IMR-90 (cell line): ENCODE measurements around the gene OSCAR. TPM values are rescaled to one million over a fixed set of nuclear protein-coding genes. Genes with fewer than 3 reads are reported as not detected.
A peak's percentile ranks its signal among the peaks of the same experiment; 100 is the strongest.

Experiments
- ATAC-seq: fragments of 200-7000 bp; cut with Tn5 transposase; 2 replicates; pipeline ENCODE4 v1.9.1; 2020; ENCODE audit warnings: low read depth, mild to moderate bottlenecking, moderate library complexity
- BruUV-seq: library from RNA; stranded (reverse); fragments of 400-500 nt; replicated peaks from 2 replicates; lab custom pipeline; 2021; lab: Mats Ljungman, UMichigan
- CTCF ChIA-PET: fragments of 300-600 bp; formaldehyde crosslinking; extraction: SDS; loops from one replicate; lab custom pipeline; 2021; ENCODE audit warnings: antibody characterized with exemption; lab: Yijun Ruan, JAX
- POLR2A ChIA-PET: fragments of 300-600 bp; sonication (Branson Sonifier 250); formaldehyde crosslinking; loops from one replicate; lab custom pipeline; 2022; ENCODE audit warnings: antibody characterized with exemption; ENCODE audit not compliant: unreplicated experiment; lab: Charles Lee
- DNase-seq: peaks from one replicate; pipeline ENCODE4 v3.0.0; 2013
- H2AFZ ChIP-seq: replicated peaks from 2 replicates; pipeline ENCODE3; 2013; ENCODE audit warnings: low read length, mild to moderate bottlenecking; ENCODE audit not compliant: poor library complexity
- H2AK5ac ChIP-seq: 2 replicates; pipeline ENCODE4 v1.6.1; 2013; ENCODE audit warnings: low read depth, low read length, inconsistent platforms
- H2AK9ac ChIP-seq: replicated peaks from 2 replicates; pipeline ENCODE3; 2013; ENCODE audit warnings: mild to moderate bottlenecking, low read depth, low read length, moderate library complexity; ENCODE audit not compliant: poor library complexity
- H2BK120ac ChIP-seq: 2 replicates; pipeline ENCODE4 v1.6.1; 2013; ENCODE audit warnings: low read depth, low read length, inconsistent platforms
- H2BK15ac ChIP-seq: 3 replicates; pipeline ENCODE4 v1.6.1; 2013; ENCODE audit warnings: low read depth, low read length, inconsistent platforms
- H2BK20ac ChIP-seq: 2 replicates; pipeline ENCODE4 v1.6.1; 2013; ENCODE audit warnings: low read depth, mild to moderate bottlenecking, inconsistent platforms, low read length, moderate library complexity
- H2BK5ac ChIP-seq: 2 replicates; pipeline ENCODE4 v1.6.1; 2013; ENCODE audit warnings: mild to moderate bottlenecking, low read depth, low read length, inconsistent platforms; ENCODE audit not compliant: poor library complexity, severe bottlenecking
- H3K14ac ChIP-seq: replicated peaks from 2 replicates; pipeline ENCODE4 v1.6.1; 2013; ENCODE audit warnings: low read depth, low read length, inconsistent platforms
- H3K18ac ChIP-seq: 2 replicates; pipeline ENCODE4 v1.6.1; 2013; ENCODE audit warnings: low read depth, low read length, control low read depth
- H3K23ac ChIP-seq: 2 replicates; pipeline ENCODE4 v1.6.1; 2013; ENCODE audit warnings: low read depth, low read length, inconsistent platforms
- H3K27ac ChIP-seq: 2 replicates; pipeline ENCODE4 v1.5.1; 2013; ENCODE audit warnings: mild to moderate bottlenecking, control low read depth, low read length; ENCODE audit not compliant: insufficient read depth
- H3K27me3 ChIP-seq: 2 replicates; pipeline ENCODE4 v1.6.1; 2013; ENCODE audit warnings: low read length; ENCODE audit not compliant: control insufficient read depth, insufficient read depth
- H3K36me3 ChIP-seq: 2 replicates; pipeline ENCODE4 v1.6.1; 2013; ENCODE audit warnings: low read length, mixed read lengths; ENCODE audit not compliant: control insufficient read depth, insufficient read depth
- H3K4ac ChIP-seq: 2 replicates; pipeline ENCODE4 v1.6.1; 2013; ENCODE audit warnings: low read depth, low read length, inconsistent platforms
- H3K4me1 ChIP-seq: 2 replicates; pipeline ENCODE4 v1.6.1; 2013; ENCODE audit warnings: low read length, mixed read lengths; ENCODE audit not compliant: control insufficient read depth, insufficient read depth
- H3K4me2 ChIP-seq: 2 replicates; pipeline ENCODE4 v1.6.1; 2013; ENCODE audit warnings: low read depth, mild to moderate bottlenecking, control low read depth, low read length, moderate library complexity
- H3K4me3 ChIP-seq: 2 replicates; pipeline ENCODE4 v1.5.1; 2013; ENCODE audit warnings: low read depth, mild to moderate bottlenecking, control low read depth, low read length, moderate library complexity; ENCODE audit not compliant: insufficient read depth
- H3K56ac ChIP-seq: 2 replicates; pipeline ENCODE4 v1.6.1; 2013; ENCODE audit warnings: low read length, inconsistent platforms; ENCODE audit not compliant: insufficient read depth; ENCODE audit errors: extremely low read depth
- H3K79me1 ChIP-seq, 2 experiments: 2 replicates each; pipeline ENCODE4 v1.6.1; 2013; ENCODE audit warnings: low read length in 2 of 2, inconsistent platforms in 1 of 2, low read depth in 1 of 2
- H3K9ac ChIP-seq: 2 replicates; pipeline ENCODE4 v1.6.1; 2013; ENCODE audit warnings: low read depth, low read length, control low read depth
- H3K9me1 ChIP-seq: 2 replicates; pipeline ENCODE4 v1.6.1; 2013; ENCODE audit warnings: low read length, inconsistent platforms; ENCODE audit not compliant: insufficient read depth
- H3K9me3 ChIP-seq: 2 replicates; pipeline ENCODE4 v1.6.1; 2013; ENCODE audit warnings: low read length; ENCODE audit not compliant: control insufficient read depth, insufficient read depth
- H4K20me1 ChIP-seq: 2 replicates; pipeline ENCODE4 v1.6.1; 2013; ENCODE audit warnings: low read length, inconsistent platforms; ENCODE audit not compliant: insufficient read depth
- H4K5ac ChIP-seq: 2 replicates; pipeline ENCODE4 v1.6.1; 2013; ENCODE audit warnings: mild to moderate bottlenecking, low read depth, low read length, control low read depth
- H4K8ac ChIP-seq, 2 experiments: 2 replicates each; pipeline ENCODE4 v1.6.1; 2013; ENCODE audit warnings: low read depth in 2 of 2, low read length in 2 of 2, control low read depth in 1 of 2, inconsistent platforms in 1 of 2
- H4K91ac ChIP-seq: 2 replicates; pipeline ENCODE4 v1.6.1; 2013; ENCODE audit warnings: low read depth, low read length, inconsistent platforms; ENCODE audit not compliant: insufficient read depth
- CHD1 ChIP-seq: IDR thresholded peaks from 2 replicates; pipeline ENCODE4 v1.6.1; 2012; ENCODE audit warnings: low read depth, low read length, improper control_type of control experiment
- MAZ ChIP-seq: IDR thresholded peaks from 2 replicates; pipeline ENCODE4 v1.6.1; 2012; ENCODE audit warnings: low read depth, mild to moderate bottlenecking, low read length, improper control_type of control experiment, moderate library complexity, borderline replicate concordance
- MXI1 ChIP-seq: IDR thresholded peaks from 2 replicates; pipeline ENCODE4 v1.6.1; 2012; ENCODE audit warnings: low read depth, mild to moderate bottlenecking, low read length, moderate library complexity, borderline replicate concordance
- RCOR1 ChIP-seq: IDR thresholded peaks from 2 replicates; pipeline ENCODE4 v1.6.1; 2012; ENCODE audit warnings: mild to moderate bottlenecking, low read length, improper control_type of control experiment; ENCODE audit not compliant: insufficient replicate concordance
- RFX5 ChIP-seq: IDR thresholded peaks from 2 replicates; pipeline ENCODE4 v1.8.0; 2012; ENCODE audit warnings: low read depth, mild to moderate bottlenecking, low read length, moderate library complexity
- SMC3 ChIP-seq: fragments of 150-350 bp; IDR thresholded peaks from 2 replicates; pipeline ENCODE4 v1.6.1; 2016; ENCODE audit warnings: low read depth, mild to moderate bottlenecking, antibody characterized with exemption, low read length, moderate library complexity
- WGBS, 2 experiments: methylation state at CpG; one replicate each; pipeline versions ENCODE4 v1.1.5 to v1.1.7; 2013; ENCODE audit warnings: missing lambda C conversion rate in 2 of 2; ENCODE audit not compliant: insufficient read length in 1 of 2; ENCODE audit errors: extremely low coverage in 2 of 2; 5-methylcytosine and 5-hydroxymethylcytosine counted together
- dilution Hi-C: fragments of 300-500 bp; cut with HindIII; formaldehyde crosslinking; loops from one replicate; pipeline ENCODE4 v1.14.3; 2018; ENCODE audit warnings: low sequenced_read_pairs; ENCODE audit not compliant: unreplicated experiment
- in situ Hi-C: fragments of 300-500 bp; cut with MboI; formaldehyde crosslinking; loops from 3 replicates; pipeline ENCODE4 v1.14.3; 2019; ENCODE audit warnings: low sequenced_read_pairs, inconsistent platforms, mixed read lengths
- intact Hi-C: fragments of 100-400 bp; cut with micrococcal nuclease; formaldehyde crosslinking; loops from 2 replicates; pipeline ENCODE4 v1.10.0; 2022
- polyA plus RNA-seq, 3 experiments: library from polyadenylated mRNA; depleted of rRNA; stranded (reverse); fragments of >200 nt; gene quantifications; 2 replicates each; pipeline ENCODE4 v1.2.3, GENCODE V29; 2012; ENCODE audit warnings: low replicate concordance in 1 of 3
- total RNA-seq: library from RNA; depleted of rRNA; stranded (reverse); fragments of >200 nt; gene quantifications from 2 replicates; pipeline ENCODE4 v1.2.3, GENCODE V29; 2012

OSCAR gene
- total and polyA plus RNA-seq, 2 of the 4 experiments (the other 2 are of a cell fraction): 0.15 TPM; not detected in 1

DNA sequence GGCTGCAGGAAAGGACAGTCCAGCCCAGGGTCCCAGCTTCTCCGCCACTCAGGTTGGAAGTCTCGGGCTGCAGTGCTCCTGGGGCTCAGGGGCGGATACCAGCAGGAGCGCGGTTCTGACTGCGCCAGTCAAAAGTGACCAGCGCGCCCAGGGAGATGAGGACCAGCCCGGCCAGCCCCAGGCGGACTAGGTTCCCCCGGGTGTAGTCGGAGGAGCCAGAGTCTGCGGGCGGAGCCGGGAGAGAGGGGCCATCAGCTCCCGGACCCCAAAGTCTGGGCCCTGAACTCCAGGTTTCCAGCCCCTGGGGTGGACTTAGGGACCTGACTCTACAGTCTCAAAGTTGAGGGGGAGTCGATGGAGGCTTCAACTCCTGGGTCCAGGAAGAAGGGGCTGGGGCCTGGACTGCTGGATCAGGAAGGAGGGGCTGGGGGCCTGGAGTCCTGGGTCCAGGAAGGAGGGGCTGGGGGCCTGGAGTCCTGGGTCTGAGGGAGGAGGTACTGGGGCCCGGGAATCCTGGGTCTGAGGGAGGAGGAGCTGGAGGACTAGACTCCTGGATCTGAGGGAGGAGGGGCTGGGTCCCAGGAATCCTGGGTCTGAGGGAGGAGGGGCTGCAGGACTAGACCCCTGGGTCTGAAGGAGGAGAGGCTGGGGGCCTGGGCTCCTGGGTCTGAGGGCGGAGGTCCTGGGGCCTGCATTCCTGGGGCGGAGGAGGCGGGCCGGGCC, 5.3 kb downstream of the OSCAR start:
- in situ Hi-C loops (no loop called here), intact Hi-C loops (loop anchor here (5.0 to 10.0 kb wide), 2 partner anchors 288 to 760 kb away; partner anchors contain the start of gene ZNF845), dilution Hi-C loops (no loop called here)
- Histone ChIP-seq H3K18ac (no peak overlapping the region), H4K8ac (peak overlapping the region; percentile 32 to 33; a peak in 1 of 4 replicates), H3K56ac (no peak overlapping the region), H3K9me3 (no peaks in the 10 kb centered on the region), H4K20me1 (no peaks in the 10 kb centered on the region), H3K4ac (no peak overlapping the region; the same call in 1 of the 2 replicates), H4K91ac (no peak overlapping the region), H3K4me1 (peaks cover 6% of the 10 kb centered on the region), H3K9me1 (no peaks in the 10 kb centered on the region), H3K36me3 (no peaks in the 10 kb centered on the region), H3K4me2 (peak overlapping the region; percentile 85), H2BK120ac (no peak overlapping the region), H3K14ac (no peak overlapping the region), H2BK5ac (no peak overlapping the region), H2BK20ac (no peak overlapping the region), H3K27me3 (peaks cover 3% of the 10 kb centered on the region; the same call in 1 of the 2 replicates), H4K5ac (no peak overlapping the region; the same call in 1 of the 2 replicates), H2BK15ac (no peak overlapping the region), H3K9ac (peak overlapping the region; percentile 31; the same call in 1 of the 2 replicates), H2AK9ac (peak overlapping the region; percentile 90), H3K4me3 (peak overlapping the region; percentile 39; the same call in 1 of the 2 replicates), H2AFZ (peak overlapping the region; percentile 95), H3K27ac (no peak overlapping the region), H3K79me1 (no peaks in the 10 kb centered on the region), H2AK5ac (no peak overlapping the region), H3K23ac (no peak overlapping the region)
- BruUV-seq: no TSS peak
- ChIA-PET CTCF (interaction anchor here (0.5 kb wide), 1 partner anchor 307 kb away, joined by 3 read pairs; no protein-coding TSS in a partner anchor), POLR2A (no interaction called here)
- ATAC-seq (no peak), DNase-seq (no peak)
- no peak for TF ChIP-seq RCOR1
- no peak for TF ChIP-seq CHD1
- no peak for TF ChIP-seq MXI1
- TF ChIP-seq SMC3: no peak
- no peak for TF ChIP-seq RFX5
- TF ChIP-seq MAZ: no peak
- 64% methylated on average over 16 of the region's 22 CpGs; no CpG with 5 or more reads in 1 of the 2 experiments for WGBS, 2 experiments
